ENCODE measurements around the gene ACKR3.

The ACKR3 gene

DNA sequence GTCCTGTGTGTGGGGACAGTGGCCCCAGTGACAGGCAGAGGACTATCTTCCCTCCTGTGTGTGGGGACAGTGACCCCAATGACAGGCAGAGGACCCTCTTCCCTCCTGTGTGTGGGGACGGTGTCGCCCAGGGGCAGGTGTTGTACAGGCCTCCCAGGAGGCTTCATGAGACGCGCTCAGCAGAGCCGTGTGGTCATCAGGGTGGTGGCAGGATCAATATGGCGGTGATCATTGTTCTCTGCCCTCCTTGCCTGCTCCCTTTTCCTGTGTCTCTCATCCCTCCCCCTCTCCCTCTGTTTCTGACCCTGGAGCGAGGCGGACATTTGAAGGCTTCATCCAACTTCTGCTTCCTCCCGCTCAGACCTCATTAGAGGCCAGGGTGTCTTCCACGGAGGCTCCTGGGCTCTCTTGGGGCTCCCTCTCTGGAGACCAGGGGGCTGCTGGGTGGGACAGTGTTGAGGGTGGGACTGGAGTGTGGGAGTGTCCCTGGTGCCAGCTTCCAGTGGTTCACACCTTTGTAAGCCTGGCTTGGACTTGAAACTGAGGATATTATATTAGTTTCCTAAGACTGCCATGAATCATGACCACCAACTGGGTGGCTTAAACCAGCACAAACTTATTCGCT is 59.5 kb downstream of the ACKR3 start:
- DNase-seq (ENCODE audit: low read depth in 2 of 2) = no peak

DNA sequence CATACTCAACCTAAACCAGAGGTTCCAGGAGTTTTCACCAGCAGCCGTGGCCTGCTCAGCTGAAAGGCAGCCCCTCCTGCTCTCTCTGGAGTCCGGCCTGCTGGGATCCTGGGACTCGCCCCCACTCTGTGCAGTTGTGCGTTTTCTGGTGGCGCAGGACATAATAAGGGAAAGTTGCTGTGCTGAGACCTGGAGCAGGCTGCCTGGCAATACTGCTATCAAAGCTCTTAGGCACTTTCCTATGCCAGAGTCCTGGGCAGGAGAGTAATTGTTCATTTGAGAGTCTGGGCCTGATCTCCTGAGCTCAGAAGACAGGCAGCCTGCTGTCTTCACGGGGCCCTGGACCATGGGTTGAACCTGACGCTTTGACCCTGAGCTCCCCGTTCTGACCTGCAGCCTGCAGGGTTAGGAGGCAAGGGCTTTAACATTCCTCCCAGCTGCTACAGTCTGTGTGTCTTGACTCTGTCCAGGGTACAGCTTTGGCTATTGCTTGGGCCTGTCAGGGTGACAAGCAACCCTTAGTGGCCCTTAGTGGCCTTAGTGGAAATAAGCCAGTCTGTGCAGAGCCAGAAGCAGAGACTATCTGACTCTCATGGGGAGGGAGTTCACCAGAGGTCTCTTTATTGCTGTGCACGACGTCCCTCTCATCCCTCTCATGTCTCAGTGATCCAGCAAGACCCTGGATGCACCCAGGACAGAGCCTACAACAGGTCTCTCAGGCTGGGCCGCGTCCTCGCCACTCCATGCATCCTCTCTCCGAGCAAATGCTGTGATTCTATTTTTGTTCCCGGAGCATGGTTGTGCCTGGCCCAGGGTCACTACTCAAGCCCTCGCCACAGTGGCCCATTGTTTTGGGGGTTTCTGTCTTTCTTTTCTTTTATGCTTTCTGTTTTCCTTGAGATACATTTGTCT is 60.6 kb downstream of the ACKR3 start:
- no peak for DNase-seq (ENCODE audit: low read depth in 2 of 2)

DNA sequence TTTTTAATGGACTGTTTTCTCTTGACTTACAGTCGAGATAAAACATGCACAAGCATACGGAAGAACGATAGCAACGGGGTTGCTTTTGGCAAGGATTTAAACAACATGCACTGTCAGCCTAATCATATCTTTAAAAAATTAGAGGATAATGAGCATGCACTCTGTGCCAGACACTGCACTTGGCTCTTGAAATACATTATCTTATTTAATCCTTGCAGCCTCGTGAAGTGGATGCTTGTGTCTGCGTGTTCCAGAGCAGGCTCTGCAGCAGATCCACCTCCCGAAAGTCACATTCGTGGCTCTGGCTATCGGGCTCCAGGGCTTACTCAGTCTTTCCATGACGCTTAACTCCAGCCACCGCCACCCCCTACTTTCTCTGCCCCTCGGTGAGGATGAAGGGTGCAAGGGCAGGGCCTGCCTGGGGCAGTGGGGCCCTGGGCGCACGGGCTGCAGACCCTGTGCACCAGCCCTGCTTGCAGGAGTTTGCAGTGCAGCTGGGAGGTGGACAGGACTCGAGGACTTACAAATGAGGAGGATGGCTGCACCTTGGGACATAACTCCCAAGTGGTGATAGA is 61.7 kb downstream of the ACKR3 start:
- no peak for DNase-seq (ENCODE audit: low read depth in 2 of 2)

DNA sequence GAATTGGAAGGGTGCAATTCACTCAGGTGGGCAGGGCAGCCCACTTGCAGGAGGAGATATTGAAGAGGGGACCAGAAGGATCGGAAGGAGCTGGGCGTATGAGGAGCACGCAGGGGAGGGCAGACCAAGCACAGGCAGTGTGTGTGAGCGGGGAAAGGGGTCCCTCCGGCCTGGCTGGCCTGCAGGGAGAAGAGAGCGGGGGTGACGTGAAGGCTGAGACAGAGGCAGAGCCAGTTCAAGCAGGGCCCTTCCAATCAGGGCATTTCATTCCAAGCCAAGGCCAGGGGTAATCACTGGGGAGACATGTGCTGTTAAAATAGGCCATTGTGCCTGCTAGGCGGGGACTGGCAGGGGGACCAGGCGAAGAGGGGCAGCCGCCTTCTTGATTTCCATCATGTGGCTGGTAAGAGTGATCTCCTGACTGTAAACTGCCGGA is 62.2 kb downstream of the ACKR3 start:
- DNase-seq (ENCODE audit: low read depth in 2 of 2) = no peak
